B cell (primary cell): ENCODE data around the gene CDHR1. TPM values are rescaled to one million over a fixed set of nuclear protein-coding genes. Genes with fewer than 3 reads are reported as not detected.

Experiments
- ATAC-seq: fragments of 200-7000 bp; cut with Tn5 transposase; one replicate; pipeline ENCODE4 v1.10.0; 2021; ENCODE audit warnings: low read depth, mild to moderate bottlenecking, moderate number of reproducible peaks, moderate library complexity
- CTCF ChIA-PET: fragments of 350-600 bp; sonication (Branson Sonifier 250); formaldehyde crosslinking; loops from one replicate; lab custom pipeline; 2021; ENCODE audit warnings: antibody characterized with exemption, inconsistent platforms; lab: Charles Lee
- POLR2A ChIA-PET: fragments of 350-600 bp; sonication (Branson Sonifier 250); formaldehyde crosslinking; loops from one replicate; lab custom pipeline; 2021; ENCODE audit warnings: antibody characterized with exemption; lab: Charles Lee
- DNase-seq: peaks from one replicate; pipeline ENCODE4 v3.0.0; 2013
- H2AFZ ChIP-seq: 2 replicates; pipeline ENCODE4 v1.6.1; 2012; ENCODE audit warnings: mild to moderate bottlenecking, low read depth, low read length; ENCODE audit not compliant: insufficient read depth, poor library complexity, severe bottlenecking
- H3K27ac ChIP-seq, 2 donors: 1 replicate in 1 of 2; 2 replicates in 1 of 2; pipeline ENCODE4 v1.5.1; 2012 to 2013; ENCODE audit warnings: low read length in 2 of 2, mild to moderate bottlenecking in 2 of 2, moderate library complexity in 1 of 2
- H3K27me3 ChIP-seq, 4 experiments: fragments of 200-600 bp in 1 of 4; sonication (generic) in 1 of 4; replicated peaks in 1 of 4; 1 replicate in 2 of 4; 2 replicates in 2 of 4; pipeline versions ENCODE4 v1.6.1 to v1.7.0; 2013 to 2016; ENCODE audit warnings: low read length in 3 of 4, mild to moderate bottlenecking in 2 of 4, mixed read lengths in 1 of 4, moderate library complexity in 1 of 4; ENCODE audit not compliant: insufficient read depth in 4 of 4, control insufficient read depth in 3 of 4; ENCODE audit errors: control extremely low read depth in 1 of 4
- H3K36me3 ChIP-seq, 2 experiments: replicated peaks in 1 of 2; 1 replicate in 1 of 2; 2 replicates in 1 of 2; pipeline versions ENCODE4 v1.6.1 to v1.7.1; 2013; ENCODE audit warnings: low read length in 1 of 2; ENCODE audit not compliant: insufficient read depth in 2 of 2, control insufficient read depth in 1 of 2; ENCODE audit errors: control extremely low read depth in 1 of 2, extremely low read depth in 1 of 2
- H3K4me1 ChIP-seq, 2 donors: fragments of 200-600 bp in 1 of 2; sonication (generic) in 1 of 2; 1 replicate in 1 of 2; 2 replicates in 1 of 2; pipeline versions ENCODE4 v1.5.1 to v1.6.1; 2013 to 2017; ENCODE audit warnings: low read length in 2 of 2; ENCODE audit not compliant: control insufficient read depth in 2 of 2, insufficient read depth in 2 of 2
- H3K4me2 ChIP-seq: replicated peaks from 2 replicates; pipeline ENCODE3; 2012; ENCODE audit warnings: mild to moderate bottlenecking, low read depth, low read length; ENCODE audit not compliant: poor library complexity, severe bottlenecking
- H3K4me3 ChIP-seq, 5 experiments: fragments of 200-600 bp in 1 of 5; sonication (generic) in 1 of 5; 1 replicate in 3 of 5; 2 replicates in 2 of 5; pipeline versions ENCODE4 v1.5.1 to v1.7.0; 2011 to 2016; ENCODE audit warnings: low read length in 4 of 5, mild to moderate bottlenecking in 4 of 5, low read depth in 2 of 5, control low read depth in 1 of 5, moderate library complexity in 1 of 5; ENCODE audit not compliant: insufficient read depth in 1 of 5; ENCODE audit errors: control extremely low read depth in 1 of 5, extremely low read depth in 1 of 5
- H3K79me2 ChIP-seq: fragments of 200-600 bp; sonication (generic); one replicate; pipeline ENCODE4 v1.6.0; 2016; ENCODE audit warnings: low read length; ENCODE audit not compliant: control insufficient read depth, insufficient read depth
- H3K9ac ChIP-seq: fragments of 200-600 bp; sonication (generic); 2 replicates; pipeline ENCODE4 v1.6.1; 2017; ENCODE audit warnings: mild to moderate bottlenecking, low read length, moderate library complexity
- H3K9me3 ChIP-seq, 3 donors: one replicate each; pipeline versions ENCODE4 v1.6.1 to v1.7.1; 2013; ENCODE audit warnings: low read length in 2 of 3; ENCODE audit not compliant: control insufficient read depth in 2 of 3, insufficient read depth in 1 of 3; ENCODE audit errors: control extremely low read depth in 1 of 3
- H4K20me1 ChIP-seq: 2 replicates; pipeline ENCODE4 v1.6.0; 2012; ENCODE audit warnings: mild to moderate bottlenecking, low read length; ENCODE audit not compliant: insufficient read depth, control insufficient read depth, poor library complexity, severe bottlenecking
- H3K27ac Mint-ChIP-seq: one replicate; pipeline ENCODE4 v1.8.0; 2021; ENCODE audit warnings: mixed read lengths
- H3K27me3 Mint-ChIP-seq: one replicate; pipeline ENCODE4 v1.8.0; 2021; ENCODE audit warnings: mixed read lengths
- H3K4me1 Mint-ChIP-seq: one replicate; pipeline ENCODE4 v1.8.0; 2021; ENCODE audit warnings: mixed read lengths
- H3K4me3 Mint-ChIP-seq: one replicate; pipeline ENCODE4 v1.8.0; 2021; ENCODE audit warnings: mixed read lengths
- H3K9me3 Mint-ChIP-seq: one replicate; pipeline ENCODE4 v1.8.0; 2022; ENCODE audit warnings: mixed read lengths; ENCODE audit not compliant: insufficient read depth
- CTCF ChIP-seq: fragments of 200-600 bp; IDR thresholded peaks from one replicate; pipeline ENCODE4 v1.8.0; 2022; ENCODE audit warnings: antibody characterized with exemption, mild to moderate bottlenecking
- EZH2 ChIP-seq: IDR thresholded peaks from 2 replicates; pipeline ENCODE4 v1.6.1; 2012; ENCODE audit warnings: borderline replicate concordance, low read depth, mild to moderate bottlenecking, moderate library complexity, low read length; ENCODE audit not compliant: insufficient read depth, poor library complexity, severe bottlenecking
- WGBS: methylation state at CpG from one replicate; pipeline ENCODE4 v1.1.5; 2013; ENCODE audit warnings: missing lambda C conversion rate; ENCODE audit not compliant: insufficient coverage; 5-methylcytosine and 5-hydroxymethylcytosine counted together
- intact Hi-C: fragments of 100-400 bp; cut with micrococcal nuclease; formaldehyde crosslinking; loops from one replicate; pipeline ENCODE4 v1.10.0; 2022
- polyA plus RNA-seq: library from polyadenylated mRNA; depleted of rRNA; stranded (reverse); fragments of >200 nt; gene quantifications from 2 replicates; pipeline ENCODE4 v1.2.3, GENCODE V29; 2012
- total RNA-seq, 2 donors: library from RNA; stranded (reverse); fragments of 120-200 nt in 1 of 2; gene quantifications; 1 replicate in 1 of 2; 2 replicates in 1 of 2; pipeline versions ENCODE4 v1.2.3 to v1.2.4, GENCODE V29; 2013 to 2022

The CDHR1 gene
- total and polyA plus RNA-seq, 2 donors (not counting 1 experiment from before 2014, with no cell fraction given): 0.31 to 1.7 TPM

GRCh38 chr10:84201244-84201606 lies 6.9 kb downstream of the CDHR1 start:
- ATAC-seq (no peak), DNase-seq (no peak)
- Histone ChIP-seq H3K4me2 (no peak overlapping the region), H3K36me3 (no peaks in the 10 kb centered on the region), H3K27me3 (peaks cover 0 to 18% (median 2%) of the 10 kb centered on the region in 4 experiments), H3K79me2 (no peaks in the 10 kb centered on the region), H3K4me1 (no peaks in the 10 kb centered on the region), H3K27ac (no peak overlapping the region), H4K20me1 (no peaks in the 10 kb centered on the region), H3K9ac (no peak overlapping the region), H2AFZ (no peak overlapping the region), H3K9me3 (no peaks in the 10 kb centered on the region), H3K4me3 (no peak overlapping the region)
- POLR2A ChIA-PET: no interaction called here
- no peak overlapping the region for H3K27ac Mint-ChIP-seq
- CTCF ChIA-PET: interaction anchor here (1.1 to 3.3 kb wide), 2 partner anchors 13 to 52 kb away, joined by 3 to 24 read pairs; no protein-coding TSS in a partner anchor
- no peak overlapping the region for H3K4me3 Mint-ChIP-seq
- peaks cover 26% of the 10 kb centered on the region for H3K27me3 Mint-ChIP-seq
- H3K4me1 Mint-ChIP-seq: no peaks in the 10 kb centered on the region
- intact Hi-C loops: no loop called here
- WGBS: 81% methylated on average over 4 of the region's 6 CpGs
- no peak for TF ChIP-seq CTCF
- no peak for TF ChIP-seq EZH2
- H3K9me3 Mint-ChIP-seq: no peaks in the 10 kb centered on the region

- no peak overlapping the region for H3K9ac ChIP-seq
- H2AFZ ChIP-seq: no peak overlapping the region
- 93% methylated on average over 6 of the region's 11 CpGs for whole genome bisulfite sequencing
- Mint-ChIP-seq H3K4me3 (no peak overlapping the region), H3K9me3 (no peaks in the 10 kb centered on the region), H3K27ac (no peak overlapping the region), H3K4me1 (no peaks in the 10 kb centered on the region), H3K27me3 (peaks cover 23% of the 10 kb centered on the region)
- ChIA-PET CTCF (interaction anchor here (3.3 kb wide), 1 partner anchor 53 kb away, joined by 24 read pairs; no protein-coding TSS in a partner anchor), POLR2A (no interaction called here)
- no peak for ATAC-seq
- H3K9me3 ChIP-seq: no peaks in the 10 kb centered on the region
- DNase-seq: no peak
- H3K27me3 ChIP-seq: peaks cover 0 to 14% (median under 1%) of the 10 kb centered on the region in 4 experiments
- TF ChIP-seq EZH2 (no peak), CTCF (no peak)
- H3K4me3 ChIP-seq: no peak overlapping the region
- intact Hi-C loops: no loop called here
- H3K4me2 ChIP-seq: no peak overlapping the region
- H3K27ac ChIP-seq: no peak overlapping the region
- H3K4me1 ChIP-seq: no peaks in the 10 kb centered on the region
- no peaks in the 10 kb centered on the region for H4K20me1 ChIP-seq
- H3K79me2 ChIP-seq: no peaks in the 10 kb centered on the region
- no peaks in the 10 kb centered on the region for H3K36me3 ChIP-seq
Measured at GRCh38 chr10:84201682-84202081, 7.3 kb downstream of the CDHR1 start.
